PC-9 (cell line): ENCODE results near the gene SNAP47.

Source experiments
- CTCF ChIP-seq: fragments of 200-600 bp; sonication (generic); conservative IDR thresholded peaks from 2 replicates; pipeline ENCODE4 v1.6.1; 2017; ENCODE audit warnings: mixed run types, antibody characterized with exemption, mild to moderate bottlenecking, moderate library complexity
- EZH2 ChIP-seq: fragments of 200-600 bp; sonication (generic); IDR thresholded peaks from 2 replicates; pipeline ENCODE4 v1.8.0; 2017; ENCODE audit warnings: antibody characterized with exemption, low read depth

GRCh38 chr1:227813962-227814361 lies 78.7 kb downstream of the SNAP47 start:
- TF ChIP-seq CTCF (no peak), EZH2 (no peak)
